GM12865 (cell line): ENCODE data around the gene RPS25.
"Not testable (repeated sequence)": the region's sequence is repeated elsewhere in the genome, so short reads cannot be mapped to it uniquely, and the experiment has no call there.

Experiments
- DNase-seq: peaks from one replicate; pipeline ENCODE4 v3.0.0; 2010; ENCODE audit warnings: low read depth
- H3K4me3 ChIP-seq: 2 replicates; pipeline ENCODE4 v1.5.1; 2011; ENCODE audit warnings: mild to moderate bottlenecking, low read depth, low read length, control low read depth
- TF ChIP-seq, protein P1 (sequence below): IDR thresholded peaks from 2 replicates; pipeline ENCODE4 v1.5.1; 2011; ENCODE audit warnings: low read length, control low read depth, low read depth, inconsistent platforms; ENCODE audit not compliant: insufficient read depth; ENCODE audit errors: missing control alignments

RPS25 gene

DNA sequence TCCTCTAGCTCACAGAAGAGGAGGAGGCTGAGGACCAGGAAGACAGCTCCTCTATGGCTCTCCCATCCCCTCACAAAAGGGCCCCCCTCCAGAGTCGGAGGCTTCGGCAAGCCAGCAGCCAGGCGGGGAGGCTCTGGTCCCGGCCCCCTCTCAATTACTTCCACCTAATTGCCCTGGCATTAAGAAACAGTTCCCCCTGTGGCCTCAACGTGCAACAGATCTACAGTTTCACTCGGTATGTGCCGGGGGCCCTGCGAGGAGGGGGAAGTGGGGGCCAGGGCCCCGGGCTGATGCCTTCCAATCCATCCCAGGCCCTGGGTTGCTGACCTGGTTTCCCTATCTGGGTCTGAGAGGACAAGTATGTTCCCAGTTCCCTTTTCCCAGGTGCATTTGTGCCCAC is 38.7 kb downstream of the RPS25 start:
- no peak overlapping the region for H3K4me3 ChIP-seq
- DNase-seq: no peak
- TF ChIP-seq, protein P1, sequence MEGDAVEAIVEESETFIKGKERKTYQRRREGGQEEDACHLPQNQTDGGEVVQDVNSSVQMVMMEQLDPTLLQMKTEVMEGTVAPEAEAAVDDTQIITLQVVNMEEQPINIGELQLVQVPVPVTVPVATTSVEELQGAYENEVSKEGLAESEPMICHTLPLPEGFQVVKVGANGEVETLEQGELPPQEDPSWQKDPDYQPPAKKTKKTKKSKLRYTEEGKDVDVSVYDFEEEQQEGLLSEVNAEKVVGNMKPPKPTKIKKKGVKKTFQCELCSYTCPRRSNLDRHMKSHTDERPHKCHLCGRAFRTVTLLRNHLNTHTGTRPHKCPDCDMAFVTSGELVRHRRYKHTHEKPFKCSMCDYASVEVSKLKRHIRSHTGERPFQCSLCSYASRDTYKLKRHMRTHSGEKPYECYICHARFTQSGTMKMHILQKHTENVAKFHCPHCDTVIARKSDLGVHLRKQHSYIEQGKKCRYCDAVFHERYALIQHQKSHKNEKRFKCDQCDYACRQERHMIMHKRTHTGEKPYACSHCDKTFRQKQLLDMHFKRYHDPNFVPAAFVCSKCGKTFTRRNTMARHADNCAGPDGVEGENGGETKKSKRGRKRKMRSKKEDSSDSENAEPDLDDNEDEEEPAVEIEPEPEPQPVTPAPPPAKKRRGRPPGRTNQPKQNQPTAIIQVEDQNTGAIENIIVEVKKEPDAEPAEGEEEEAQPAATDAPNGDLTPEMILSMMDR: no peak

DNA sequence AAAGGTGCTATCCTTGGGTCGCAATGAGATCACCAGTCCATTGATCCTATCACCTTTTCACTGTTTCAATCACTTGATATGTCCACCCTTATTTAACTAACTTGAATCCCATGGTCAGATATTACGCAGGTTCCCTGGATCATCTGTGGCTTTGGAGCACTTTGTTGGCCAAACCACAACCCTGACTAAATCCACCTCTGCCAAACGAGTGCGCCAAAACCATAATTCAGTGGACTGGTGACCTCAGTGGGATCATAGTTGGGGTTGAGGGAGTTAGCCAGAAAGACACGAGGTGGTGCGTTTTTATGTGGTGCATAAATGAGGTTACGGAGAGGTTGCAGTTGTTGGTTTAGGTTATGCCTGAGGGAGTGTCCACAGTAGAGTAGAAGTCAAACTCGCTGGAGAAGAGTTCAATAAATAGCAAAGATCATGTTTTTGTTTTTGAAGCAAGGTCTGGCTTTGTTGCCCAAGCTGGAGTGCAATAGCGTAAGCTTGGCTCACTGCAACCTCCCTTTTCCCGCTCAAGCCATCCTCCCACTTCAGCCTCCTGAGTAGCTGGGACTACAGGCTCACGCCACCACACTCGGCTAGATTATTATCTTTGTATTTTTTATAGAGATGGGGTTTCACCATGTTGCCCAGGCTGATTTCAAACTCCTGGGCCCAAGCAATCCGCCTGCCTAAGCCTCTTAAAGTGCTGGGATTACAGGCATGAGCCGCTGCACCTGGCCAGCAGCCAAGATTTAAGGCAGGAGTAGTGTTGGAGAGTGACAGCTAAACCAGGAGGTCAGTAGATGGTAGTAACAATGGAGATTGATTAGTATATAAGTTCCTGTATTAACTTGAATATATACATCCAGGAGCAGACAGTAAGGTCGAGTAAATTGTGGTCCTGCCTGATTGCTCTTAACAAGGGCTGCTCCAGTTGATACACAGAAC is 42.1 kb downstream of the RPS25 start:
- H3K4me3 ChIP-seq: no peak overlapping the region
- DNase-seq: no peak
- TF ChIP-seq, protein P1: no peak

DNA sequence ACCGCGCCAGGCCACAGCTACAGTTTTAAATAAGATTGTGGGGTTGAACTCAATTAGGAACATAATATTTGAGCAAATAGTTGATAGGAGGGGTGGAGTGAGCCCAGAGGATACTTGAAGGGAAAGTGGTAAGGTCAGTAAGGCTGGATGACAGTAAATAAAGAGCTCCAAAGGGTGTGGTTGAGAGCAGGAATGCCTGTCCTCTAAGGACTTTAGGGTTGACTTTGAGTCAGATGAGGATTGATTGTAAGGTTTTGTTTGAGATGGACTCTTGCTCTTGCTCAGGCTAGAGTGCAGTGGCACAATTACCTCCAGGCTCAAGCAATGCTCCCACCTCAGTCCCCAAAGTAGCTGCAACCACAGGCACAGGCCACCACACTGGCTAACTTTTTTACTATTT is 44.2 kb downstream of the RPS25 start:
- TF ChIP-seq, protein P1: no peak
- DNase-seq: no peak
- H3K4me3 ChIP-seq: no peak overlapping the region

DNA sequence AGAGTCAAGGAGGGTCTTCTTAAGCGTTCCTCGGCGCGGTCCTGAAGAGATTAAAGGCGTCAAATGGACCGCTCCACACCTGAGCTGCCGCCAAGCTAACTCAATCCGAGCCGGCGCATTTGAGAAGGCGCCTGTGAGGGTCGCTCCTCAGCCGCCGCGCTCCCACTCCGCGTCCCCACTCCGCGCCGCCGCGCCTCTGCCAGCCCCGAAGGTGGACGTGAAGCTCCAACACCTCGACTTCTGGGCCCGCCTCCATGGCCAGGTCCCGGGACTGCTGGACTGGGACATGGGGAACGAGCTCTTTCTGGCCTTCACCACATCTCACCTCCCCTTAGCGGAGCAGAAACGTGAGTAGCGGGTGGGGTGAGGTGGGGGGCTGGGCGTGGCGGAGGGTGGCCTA is 46.5 kb downstream of the RPS25 start, which contains the start of gene FOXR1:
Gene FOXR1, plus strand, starts transcription at position 116 of the 400 bp plus-strand sequence. Its CDS starts 171 bp downstream, at position 287.
- no peak within 1 kb of the TSS for H3K4me3 ChIP-seq
- TF ChIP-seq, protein P1: no peak
- DNase-seq: no peak

DNA sequence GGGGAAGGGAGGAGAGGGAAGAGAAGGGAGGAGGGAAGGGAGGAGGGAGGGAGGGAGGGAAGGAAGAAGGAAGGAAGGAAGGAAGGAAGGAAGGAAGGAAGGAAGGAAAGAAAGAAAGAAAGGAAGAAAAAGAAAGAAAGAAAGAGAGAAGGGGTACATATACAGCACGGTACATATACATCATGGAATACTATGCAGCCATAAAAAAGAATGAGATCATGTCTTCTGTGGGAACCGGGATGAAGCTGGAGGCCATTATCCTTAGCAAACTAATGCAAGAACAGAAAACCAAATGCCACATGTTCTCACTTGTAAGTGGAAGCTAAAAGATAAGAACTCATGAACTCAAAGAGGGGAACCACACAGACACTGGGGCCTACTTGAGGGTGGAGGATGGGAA is 48.6 kb downstream of the RPS25 start:
- H3K4me3 ChIP-seq, DNase-seq: not testable (repeated sequence)
